NCI-H1048 (cell line): Measurements from ENCODE around the gene TYRO3.
"Not testable (repeated sequence)": the region's sequence is repeated elsewhere in the genome, so short reads cannot be mapped to it uniquely, and the experiment has no call there.

Experiments used
- DNase-seq: peaks from one replicate; lab custom pipeline; 2025; lab: John Stamatoyannopoulos, UW

The TYRO3 gene

GRCh38 chr15:41554343-41554742 is 4.7 kb upstream of the TYRO3 start:
- no peak for DNase-seq

- no peak for DNase-seq
Observed at GRCh38 chr15:41554915-41555314, 4.1 kb upstream of the TYRO3 start.

- DNase-seq, result no peak
Observed at GRCh38 chr15:41556677-41557076, 2.3 kb upstream of the TYRO3 start.

GRCh38 chr15:41557673-41558399 is 1.2 kb upstream of the TYRO3 start:
- DNase-seq, result peak; percentile 19

GRCh38 chr15:41559239-41559782 is 299 bp downstream of the TYRO3 start:
- DNase-seq, result no peak

GRCh38 chr15:41560572-41560874 is 1.5 kb downstream of the TYRO3 start:
- DNase-seq, result no peak

GRCh38 chr15:41561104-41561776 is 2.2 kb downstream of the TYRO3 start:
- no peak for DNase-seq

- DNase-seq, result no peak
Observed at GRCh38 chr15:41561777-41562145, 2.7 kb downstream of the TYRO3 start.

- DNase-seq, result no peak
Observed at GRCh38 chr15:41562244-41562643, 3.2 kb downstream of the TYRO3 start.

- no peak for DNase-seq
Observed at GRCh38 chr15:41562784-41563198, 3.8 kb downstream of the TYRO3 start.

GRCh38 chr15:41564286-41564959 is 5.4 kb downstream of the TYRO3 start:
- DNase-seq, result no peak

- DNase-seq, result no peak
Observed at GRCh38 chr15:41564960-41565502, 6.0 kb downstream of the TYRO3 start.

GRCh38 chr15:41565702-41566101 is 6.7 kb downstream of the TYRO3 start:
- no peak for DNase-seq

- DNase-seq, result no peak
Observed at GRCh38 chr15:41566121-41566885, 7.3 kb downstream of the TYRO3 start.

- DNase-seq, result no peak
Observed at GRCh38 chr15:41567261-41567660, 8.2 kb downstream of the TYRO3 start.

- no peak for DNase-seq
Observed at GRCh38 chr15:41567862-41568261, 8.8 kb downstream of the TYRO3 start.

GRCh38 chr15:41568350-41569017 is 9.5 kb downstream of the TYRO3 start:
- DNase-seq, result peak; percentile 6

- not testable (repeated sequence) for DNase-seq
Observed at GRCh38 chr15:41569232-41569631, 10.2 kb downstream of the TYRO3 start.

GRCh38 chr15:41570764-41571163 is 11.8 kb downstream of the TYRO3 start:
- DNase-seq, result no peak

- DNase-seq, result no peak
Observed at GRCh38 chr15:41571948-41572347, 12.9 kb downstream of the TYRO3 start.

- DNase-seq, result no peak
Observed at GRCh38 chr15:41572866-41573265, 13.9 kb downstream of the TYRO3 start.
